ENCODE data around the gene PSMD13.
A peak's percentile ranks its signal among the peaks of the same experiment; 100 is the strongest.

The PSMD13 gene

DNA sequence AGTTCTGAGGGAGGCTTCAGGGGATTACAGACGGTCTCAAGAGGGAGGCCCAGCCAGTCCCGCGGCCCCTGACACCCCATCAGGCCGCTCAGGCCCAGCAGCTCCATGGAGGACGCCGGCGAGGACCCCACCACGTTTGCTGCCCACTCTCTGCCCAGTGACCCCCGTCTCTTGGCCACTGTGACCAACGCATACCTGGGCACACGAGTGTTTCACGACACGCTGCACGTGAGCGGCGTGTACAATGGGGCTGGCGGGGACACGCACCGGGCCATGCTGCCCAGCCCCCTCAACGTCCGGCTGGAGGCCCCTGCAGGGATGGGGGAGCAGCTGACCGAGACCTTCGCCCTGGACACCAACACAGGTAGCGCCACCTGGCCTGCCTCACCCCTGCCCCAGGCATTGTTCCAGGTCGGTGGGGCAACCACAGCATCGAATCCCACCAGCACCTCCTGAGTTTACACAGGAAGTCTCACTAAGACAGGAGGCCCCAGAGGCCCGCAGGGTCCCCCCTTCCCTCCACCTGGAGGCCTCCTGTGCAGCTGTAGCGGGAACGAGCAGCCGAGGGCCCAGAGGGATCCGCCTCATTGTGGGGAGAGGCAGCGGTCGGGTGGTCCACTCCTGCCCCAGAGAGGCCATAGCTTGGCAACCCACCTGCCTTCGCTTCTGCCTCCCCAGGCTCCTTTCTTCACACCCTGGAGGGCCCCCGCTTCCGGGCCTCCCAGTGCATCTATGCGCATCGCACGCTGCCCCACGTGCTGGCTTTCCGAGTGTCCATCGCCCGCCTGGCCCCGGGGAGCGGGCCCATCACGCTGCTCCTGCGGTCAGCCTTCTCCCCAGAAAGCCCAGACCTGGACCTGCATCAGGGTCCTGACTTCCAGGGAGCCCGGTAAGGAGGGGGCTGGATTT, 53.2 kb downstream of the PSMD13 start:
- peaks cover 20% of the 10 kb centered on the region for H3K27me3 ChIP-seq (ENCODE audit: control insufficient read depth, low read length)
- H4K20me1 ChIP-seq (ENCODE audit: control insufficient read depth, insufficient read depth, low read depth, low read length), result no peaks in the 10 kb centered on the region
- H3K4me2 ChIP-seq (ENCODE audit: low read length), result peak overlapping the region; percentile 71
- peak overlapping the region; percentile 66 for H3K4me3 ChIP-seq (ENCODE audit: low read length)
- H3K27ac ChIP-seq (ENCODE audit: low read depth, low read length), result no peak overlapping the region
- H3F3A ChIP-seq (ENCODE audit: control insufficient read depth, insufficient read depth), result no peaks in the 10 kb centered on the region
- H3K9me3 ChIP-seq (ENCODE audit: control insufficient read depth, insufficient read depth, low read length), result no peaks in the 10 kb centered on the region
- H3K79me2 ChIP-seq (ENCODE audit: control insufficient read depth, low read length), result no peaks in the 10 kb centered on the region
- H3K9me2 ChIP-seq (replicated peaks; ENCODE audit: control insufficient read depth, low read length), result no peaks in the 10 kb centered on the region
- peaks cover 31% of the 10 kb centered on the region for H3K4me1 ChIP-seq (ENCODE audit: control insufficient read depth, low read length)
- TF ChIP-seq EZH2phosphoT487 (IDR thresholded peaks at IDR 0.05; ENCODE audit: borderline replicate concordance, low read length) (no peak), CTCF (IDR thresholded peaks at IDR 0.05; ENCODE audit: low read depth, low read length, poor library complexity, severe bottlenecking) (no peak)
- H3K36me3 ChIP-seq (ENCODE audit: control insufficient read depth, low read length), result no peaks in the 10 kb centered on the region

DNA sequence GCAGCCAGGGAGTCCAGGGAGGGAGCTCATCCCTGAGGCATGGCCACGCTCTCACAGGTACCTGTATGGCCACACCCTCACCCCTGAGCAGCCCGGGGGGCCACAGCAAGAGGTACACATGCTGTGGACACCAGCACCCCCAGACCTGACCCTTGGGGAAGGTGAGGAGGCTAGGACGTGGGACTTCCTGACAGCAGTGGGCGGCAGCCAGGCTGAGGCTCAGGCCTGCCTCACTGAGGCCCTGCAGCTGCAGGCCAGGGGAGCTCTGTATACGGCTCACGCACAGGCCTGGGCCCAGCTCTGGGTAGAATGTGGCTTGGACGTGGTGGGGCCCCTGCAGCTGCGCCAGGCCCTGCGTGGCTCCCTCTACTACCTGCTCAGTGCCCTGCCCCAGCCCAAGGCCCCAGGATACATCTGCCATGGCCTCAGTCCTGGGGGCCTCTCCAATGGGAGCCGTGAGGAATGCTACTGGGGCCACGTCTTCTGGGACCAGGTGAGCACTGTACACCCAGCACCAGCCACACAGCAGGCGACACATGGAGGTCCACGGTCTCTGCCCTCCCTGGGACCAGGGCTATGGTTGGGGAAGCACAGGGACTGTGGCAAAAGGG, 54.0 kb downstream of the PSMD13 start:
- Histone ChIP-seq H3K4me2 (ENCODE audit: low read length) (peak overlapping the region; percentile 71; the same call in 1 of the 2 replicates), H3K4me3 (ENCODE audit: low read length) (no peak overlapping the region), H3K27ac (ENCODE audit: low read depth, low read length) (no peak overlapping the region), H3K4me1 (ENCODE audit: control insufficient read depth, low read length) (peaks cover 31% of the 10 kb centered on the region), H3K9me3 (ENCODE audit: control insufficient read depth, insufficient read depth, low read length) (no peaks in the 10 kb centered on the region), H3K27me3 (ENCODE audit: control insufficient read depth, low read length) (peaks cover 18% of the 10 kb centered on the region), H3K9me2 (replicated peaks; ENCODE audit: control insufficient read depth, low read length) (no peaks in the 10 kb centered on the region), H4K20me1 (ENCODE audit: control insufficient read depth, insufficient read depth, low read depth, low read length) (no peaks in the 10 kb centered on the region), H3F3A (ENCODE audit: control insufficient read depth, insufficient read depth) (no peaks in the 10 kb centered on the region), H3K36me3 (ENCODE audit: control insufficient read depth, low read length) (no peaks in the 10 kb centered on the region), H3K79me2 (ENCODE audit: control insufficient read depth, low read length) (no peaks in the 10 kb centered on the region)
- TF ChIP-seq CTCF (IDR thresholded peaks at IDR 0.05; ENCODE audit: low read depth, low read length, poor library complexity, severe bottlenecking) (no peak), EZH2phosphoT487 (IDR thresholded peaks at IDR 0.05; ENCODE audit: borderline replicate concordance, low read length) (no peak)

- TF ChIP-seq EZH2phosphoT487 (IDR thresholded peaks at IDR 0.05; ENCODE audit: borderline replicate concordance, low read length) (no peak), CTCF (IDR thresholded peaks at IDR 0.05; ENCODE audit: low read depth, low read length, poor library complexity, severe bottlenecking) (no peak)
- no peaks in the 10 kb centered on the region for H3K79me2 ChIP-seq (ENCODE audit: control insufficient read depth, low read length)
- H3K4me3 ChIP-seq (ENCODE audit: low read length), result no peak overlapping the region
- H3K4me2 ChIP-seq (ENCODE audit: low read length), result no peak overlapping the region
- peaks cover 31% of the 10 kb centered on the region for H3K4me1 ChIP-seq (ENCODE audit: control insufficient read depth, low read length)
- no peaks in the 10 kb centered on the region for H3F3A ChIP-seq (ENCODE audit: control insufficient read depth, insufficient read depth)
- no peaks in the 10 kb centered on the region for H4K20me1 ChIP-seq (ENCODE audit: control insufficient read depth, insufficient read depth, low read depth, low read length)
- no peak overlapping the region for H3K27ac ChIP-seq (ENCODE audit: low read depth, low read length)
- no peaks in the 10 kb centered on the region for H3K36me3 ChIP-seq (ENCODE audit: control insufficient read depth, low read length)
- no peaks in the 10 kb centered on the region for H3K9me2 ChIP-seq (replicated peaks; ENCODE audit: control insufficient read depth, low read length)
- H3K27me3 ChIP-seq (ENCODE audit: control insufficient read depth, low read length), result peaks cover 18% of the 10 kb centered on the region
- H3K9me3 ChIP-seq (ENCODE audit: control insufficient read depth, insufficient read depth, low read length), result no peaks in the 10 kb centered on the region
These were observed 54.8 kb downstream of the PSMD13 start for GRCh38 chr11:291281-292210.
